ENCODE results near the gene NUP210L.
"Not testable (repeated sequence)": the region's sequence is repeated elsewhere in the genome, so short reads cannot be mapped to it uniquely, and the experiment has no call there.

NUP210L gene

GRCh38 chr1:154170547-154171222 is 15.8 kb upstream of the NUP210L start:
- peak; percentile 44 for DNase-seq (ENCODE audit: low read depth)

DNA sequence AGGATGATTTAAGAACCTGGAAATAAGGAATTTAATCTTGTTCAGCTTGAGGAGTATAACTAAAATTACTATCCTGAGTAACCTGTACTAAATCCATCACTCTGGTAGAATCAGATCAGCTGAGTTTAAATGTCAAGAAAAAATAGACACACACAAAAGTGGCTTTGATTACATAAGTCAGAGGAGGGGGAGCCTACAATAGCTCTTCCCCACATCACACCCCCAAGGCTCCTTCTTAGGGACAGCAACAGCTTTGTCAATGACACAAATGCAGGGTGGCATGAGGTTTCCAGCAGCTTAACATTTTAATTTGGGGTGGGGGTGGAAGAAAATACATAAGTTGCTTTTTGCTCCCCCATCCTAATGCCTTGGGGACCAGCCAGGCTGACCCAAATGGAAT is 12.6 kb upstream of the NUP210L start:
- no peak for DNase-seq (ENCODE audit: low read depth)

DNA sequence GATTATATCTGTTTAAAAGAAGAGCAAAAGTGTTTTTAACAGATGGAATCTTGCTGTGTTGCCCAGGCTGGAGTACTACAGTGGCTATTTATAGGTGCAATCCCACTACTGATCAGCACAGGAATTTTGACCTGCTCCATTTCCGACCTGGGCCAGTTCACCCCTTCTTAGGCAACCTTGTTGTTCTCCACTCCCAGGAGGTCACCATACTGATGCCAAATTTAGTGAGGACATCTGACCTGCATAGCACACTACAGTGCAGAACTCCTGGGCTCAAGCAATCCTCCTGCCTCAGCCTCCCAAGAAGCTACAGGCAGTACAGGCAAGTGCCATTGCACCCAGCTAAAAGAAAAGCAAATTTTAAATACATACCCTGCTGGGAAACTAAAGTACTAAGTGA is 11.3 kb upstream of the NUP210L start:
- no peak for DNase-seq (ENCODE audit: low read depth)

DNA sequence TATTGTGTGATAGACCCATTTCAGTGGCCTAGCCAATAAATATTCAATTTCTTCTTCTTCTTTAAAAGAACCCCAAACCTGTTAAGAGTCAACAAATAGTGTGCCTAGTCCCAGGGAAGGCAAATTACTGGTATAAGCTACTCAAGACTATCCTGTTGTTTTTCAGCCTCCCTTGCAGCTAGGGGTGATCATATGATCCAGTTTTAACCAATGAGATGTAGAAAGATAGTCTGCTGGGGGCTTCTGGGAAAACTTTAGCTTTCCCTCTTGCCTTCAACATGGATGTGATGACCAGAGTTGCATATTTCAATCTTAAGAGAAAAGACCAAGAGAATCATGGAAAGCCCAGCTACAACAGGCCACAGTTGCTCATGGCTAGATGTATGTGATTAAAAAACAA is 4.7 kb upstream of the NUP210L start:
- no peak for DNase-seq (ENCODE audit: low read depth)

DNA sequence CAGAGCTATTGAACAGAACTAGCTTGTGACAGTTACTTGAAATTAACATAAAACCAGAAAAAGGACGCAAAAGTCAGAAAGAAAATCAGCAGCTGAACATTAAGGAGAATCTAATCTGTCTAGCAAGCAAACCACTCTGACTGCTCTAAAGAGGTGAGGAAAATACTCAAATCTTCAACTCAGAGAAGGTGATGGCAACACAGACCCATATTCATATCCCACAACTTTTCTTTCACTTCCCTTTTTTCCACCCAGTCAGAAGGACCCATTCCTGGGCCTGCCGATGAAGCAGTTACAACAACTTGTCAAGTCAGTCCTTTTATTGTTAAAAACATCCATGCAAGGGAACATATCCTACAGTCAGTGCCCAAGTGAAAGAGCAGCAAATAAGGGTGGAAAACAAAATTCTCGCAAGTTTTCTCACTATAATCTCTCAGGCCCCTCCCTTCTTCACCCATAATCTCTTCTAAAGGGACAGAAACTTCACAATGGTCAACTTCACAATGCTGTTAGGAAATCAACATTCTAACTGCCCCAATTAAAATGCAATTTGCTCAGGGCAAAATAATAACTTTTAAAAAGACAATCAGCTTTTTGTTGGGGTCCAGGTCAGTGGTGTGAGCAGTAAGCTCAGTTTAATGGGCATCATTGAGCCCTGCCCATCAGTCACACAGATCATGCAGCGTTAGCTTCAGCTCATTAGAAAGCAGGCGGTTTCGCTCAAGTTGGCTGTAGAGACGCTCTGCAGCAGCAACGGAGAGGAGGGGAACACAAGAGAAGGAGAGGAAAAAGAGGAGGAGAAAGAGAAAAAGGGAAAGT is 3.6 kb upstream of the NUP210L start:
- no peak for DNase-seq (ENCODE audit: low read depth)

DNA sequence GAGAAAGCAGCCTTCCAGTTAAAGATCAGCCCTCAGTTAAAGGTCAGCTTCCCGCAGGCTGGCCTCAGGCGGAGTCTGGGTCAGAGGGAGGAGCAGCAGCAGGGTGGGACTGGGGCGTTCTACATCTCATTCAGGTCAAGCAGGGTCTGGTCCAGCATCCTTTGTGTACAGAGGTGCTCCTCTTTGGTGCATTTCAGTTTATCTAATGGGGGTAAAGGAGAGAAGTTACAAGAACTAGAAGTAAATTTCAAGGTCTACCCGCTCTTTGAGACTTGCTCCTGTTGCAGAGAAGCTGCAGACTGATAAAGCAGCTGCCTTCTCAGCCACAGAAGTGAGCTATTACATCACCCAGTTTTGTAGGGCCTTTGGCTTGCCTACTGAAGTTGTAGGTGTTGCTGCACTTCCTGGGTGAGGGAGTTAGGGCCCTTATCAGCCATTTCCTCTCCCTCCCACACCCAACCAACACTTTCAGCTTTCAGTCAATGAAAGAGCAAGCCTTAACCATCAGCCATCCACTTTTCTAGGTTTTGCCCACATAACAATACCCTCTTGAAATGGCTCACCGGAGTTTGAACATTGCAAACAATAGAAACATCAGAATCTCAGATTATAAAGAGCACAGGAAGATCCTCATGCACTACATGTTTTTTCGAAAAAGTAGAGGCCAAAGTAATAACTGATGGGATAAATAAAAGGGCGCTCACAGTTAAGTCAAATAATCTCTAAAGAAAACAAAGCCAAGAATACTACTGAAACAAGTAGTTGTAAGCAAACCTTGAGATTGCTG is 2.8 kb upstream of the NUP210L start:
- DNase-seq (ENCODE audit: low read depth): peak; percentile 52

- DNase-seq (ENCODE audit: low read depth): no peak
Observed at GRCh38 chr1:154155251-154155650, 378 bp upstream of the NUP210L start.

DNA sequence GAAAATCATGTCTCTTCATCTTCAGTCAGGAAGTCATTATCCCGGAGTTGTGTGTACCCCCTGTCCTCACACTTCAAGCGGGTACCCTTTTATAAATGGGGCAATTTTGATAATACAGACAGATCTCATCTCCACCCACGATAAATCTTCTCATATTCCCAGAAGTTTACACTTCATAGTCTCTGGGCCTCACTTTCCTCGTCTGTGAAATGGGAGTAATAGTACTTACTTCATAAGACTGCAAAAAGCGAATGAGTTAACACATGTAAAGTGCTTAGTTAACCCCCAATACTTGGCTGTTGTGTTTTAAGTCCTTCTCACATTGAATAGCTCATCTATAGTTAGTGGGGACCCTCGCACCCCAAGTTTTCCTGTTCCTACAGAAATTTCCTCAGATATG is 820 bp downstream of the NUP210L start:
- DNase-seq (ENCODE audit: low read depth): no peak

DNA sequence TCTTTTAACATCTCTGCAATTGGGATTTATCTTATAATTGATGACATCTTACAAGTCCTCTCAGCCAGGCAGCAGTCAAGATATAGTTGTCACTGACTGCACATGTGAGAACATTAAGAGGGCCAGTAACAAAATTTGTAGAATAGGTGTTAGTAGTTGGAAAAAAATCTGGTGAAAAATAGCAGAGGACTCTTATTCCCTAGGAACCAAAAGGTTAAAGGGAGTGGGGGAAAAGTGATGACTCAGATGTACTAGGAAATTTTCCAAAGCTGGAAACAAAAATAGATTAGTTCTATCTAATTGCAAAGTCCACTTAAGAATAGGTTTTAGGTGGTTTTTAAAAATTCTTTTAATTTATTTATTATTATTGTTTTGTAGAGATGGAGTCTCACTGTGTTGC is 3.6 kb downstream of the NUP210L start:
- DNase-seq (ENCODE audit: low read depth): no peak

- no peak for DNase-seq (ENCODE audit: low read depth)
Observed at GRCh38 chr1:154148807-154149206, 6.1 kb downstream of the NUP210L start.

GRCh38 chr1:154147505-154147904 is 7.4 kb downstream of the NUP210L start:
- DNase-seq (ENCODE audit: low read depth): not testable (repeated sequence)

DNA sequence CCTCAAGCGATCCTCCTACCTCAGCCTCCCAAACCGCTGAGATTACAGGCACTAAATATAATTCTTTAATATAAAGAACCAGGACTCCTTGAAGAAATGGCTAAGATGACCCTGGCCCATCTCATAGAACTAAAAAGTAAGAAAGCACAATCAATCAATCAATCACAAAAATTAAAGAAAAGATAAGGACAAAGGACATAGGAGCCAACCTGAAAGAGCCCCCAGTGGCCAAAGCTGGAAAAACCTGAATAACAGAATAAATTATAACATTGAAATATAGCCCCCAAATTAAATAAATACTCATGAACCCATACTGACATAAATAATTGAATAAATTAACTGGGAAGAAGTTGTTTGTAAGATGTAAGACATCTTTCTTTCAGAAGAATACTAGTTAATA is 8.9 kb downstream of the NUP210L start:
- no peak for DNase-seq (ENCODE audit: low read depth)

DNA sequence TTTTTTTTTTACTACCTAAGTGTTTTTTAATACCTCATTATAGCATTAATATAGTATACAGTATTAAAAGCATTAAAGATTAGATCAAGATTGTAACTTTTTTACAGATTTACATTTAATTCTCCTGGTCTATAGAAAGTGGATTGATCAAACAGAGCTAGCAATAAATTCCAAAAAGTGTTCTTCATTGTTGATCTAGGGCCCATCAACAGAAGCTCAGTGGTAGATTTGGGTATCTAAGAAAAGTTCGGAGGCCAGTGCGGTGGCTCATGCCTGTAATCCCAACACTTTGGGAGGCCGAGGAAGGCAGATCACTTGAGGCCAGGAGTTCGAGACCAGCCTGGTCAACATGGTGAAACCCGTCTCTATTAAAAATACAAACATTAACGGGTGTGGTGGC is 12.5 kb downstream of the NUP210L start:
- no peak for DNase-seq (ENCODE audit: low read depth)

DNA sequence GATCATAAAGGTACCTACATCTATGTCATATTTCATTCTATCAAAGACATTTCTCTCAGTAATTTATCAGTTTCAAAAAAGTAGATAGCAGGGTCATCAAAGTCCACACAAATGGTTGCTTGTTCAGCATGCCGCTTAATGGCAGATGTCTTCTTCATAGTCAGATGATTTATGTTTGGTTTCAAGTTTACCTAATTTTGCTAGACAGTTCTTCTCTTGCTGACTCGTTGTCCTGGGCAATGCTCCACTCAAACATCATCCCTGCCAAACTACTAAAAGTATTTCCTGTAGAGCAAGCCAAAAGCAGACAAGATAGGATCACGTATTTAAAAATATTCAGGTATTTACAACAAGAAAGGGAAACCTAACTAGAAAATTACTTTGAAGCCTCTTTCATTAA is 13.6 kb downstream of the NUP210L start:
- DNase-seq (ENCODE audit: low read depth): no peak

DNA sequence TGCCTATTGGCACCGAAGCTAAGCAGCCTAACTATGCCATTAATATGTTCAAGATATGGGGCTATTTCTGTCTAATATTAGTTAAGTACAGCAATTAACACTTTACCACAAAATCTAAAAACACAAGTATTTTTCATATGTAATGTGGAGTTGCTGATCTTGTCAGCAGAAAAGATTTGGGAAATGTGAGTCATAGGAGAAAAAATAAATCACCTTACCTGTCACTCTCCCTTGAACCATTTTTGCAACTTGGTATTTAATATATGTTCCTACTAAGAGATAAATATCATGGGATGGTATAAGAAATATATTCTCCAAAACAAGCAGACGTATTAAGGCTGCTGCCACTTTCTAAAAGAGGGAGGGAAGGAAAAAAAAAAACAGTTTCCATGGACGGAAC is 17.0 kb downstream of the NUP210L start:
- no peak for DNase-seq (ENCODE audit: low read depth)

GRCh38 chr1:154133256-154133655 is 21.6 kb downstream of the NUP210L start:
- DNase-seq (ENCODE audit: low read depth): no peak

DNA sequence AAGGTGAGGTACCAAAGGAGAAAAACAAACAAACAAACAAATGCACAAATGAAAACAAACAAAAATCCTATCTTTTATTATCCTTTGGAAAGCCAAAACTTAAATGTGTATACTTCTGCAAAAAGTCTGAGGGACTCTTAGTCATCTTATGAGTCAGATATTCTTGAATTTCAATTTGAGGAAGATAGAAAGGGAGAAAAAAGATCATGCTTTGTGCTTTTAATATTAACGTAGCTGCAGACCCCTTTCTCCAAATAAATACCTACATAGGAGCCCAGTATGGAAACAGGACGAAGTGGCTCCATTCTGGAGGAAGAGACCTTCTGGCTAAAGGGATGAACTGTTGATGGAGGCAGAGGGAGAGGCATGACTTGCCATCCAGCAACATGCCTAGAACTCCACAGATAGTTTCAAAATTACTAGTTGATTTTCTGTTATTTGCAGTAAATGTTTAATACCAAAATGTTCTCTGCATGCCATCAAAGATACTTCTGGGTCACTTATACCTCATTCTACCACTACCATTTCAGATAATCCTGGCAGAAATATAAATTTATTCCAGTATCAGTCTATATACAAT is 25.4 kb downstream of the NUP210L start:
- no peak for DNase-seq (ENCODE audit: low read depth)

DNA sequence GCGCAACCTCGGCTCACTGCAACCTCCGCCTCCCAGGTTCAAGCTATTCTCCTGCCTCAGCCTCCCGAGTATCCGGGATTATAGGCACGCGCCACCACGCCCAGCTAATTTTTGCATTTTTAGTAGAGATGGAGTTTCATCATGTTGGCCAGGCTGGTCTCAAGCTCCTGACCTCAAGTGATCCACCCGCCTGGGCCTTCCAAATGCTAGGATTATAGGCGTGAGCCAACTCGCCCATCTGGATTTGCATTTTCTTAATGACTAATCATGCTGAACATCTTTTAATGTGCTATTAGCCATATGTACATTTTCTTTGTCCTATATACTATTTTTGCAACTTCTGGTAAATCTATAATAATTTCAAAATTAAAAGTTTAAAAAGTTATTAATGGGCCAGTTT is 31.7 kb downstream of the NUP210L start:
- DNase-seq (ENCODE audit: low read depth): not testable (repeated sequence)

DNA sequence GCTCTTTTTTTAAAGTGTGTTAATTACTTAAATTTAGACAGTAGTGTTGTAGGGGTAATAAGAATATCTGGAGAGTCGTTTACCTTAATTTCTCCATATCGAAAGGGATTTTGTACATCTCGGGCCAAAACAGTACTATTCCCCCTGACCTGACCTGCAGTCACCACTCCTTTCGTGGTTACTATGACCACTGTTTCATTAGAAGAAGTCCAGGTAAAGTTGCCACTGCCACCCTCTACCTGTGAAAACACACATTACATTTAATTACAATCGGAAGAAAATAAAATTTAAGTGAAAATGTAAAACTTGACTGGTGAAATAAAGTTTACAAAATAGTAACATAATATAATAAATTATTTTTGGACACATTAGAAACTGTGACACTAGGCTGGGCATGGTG is 37.2 kb downstream of the NUP210L start:
- DNase-seq (ENCODE audit: low read depth): no peak

DNA sequence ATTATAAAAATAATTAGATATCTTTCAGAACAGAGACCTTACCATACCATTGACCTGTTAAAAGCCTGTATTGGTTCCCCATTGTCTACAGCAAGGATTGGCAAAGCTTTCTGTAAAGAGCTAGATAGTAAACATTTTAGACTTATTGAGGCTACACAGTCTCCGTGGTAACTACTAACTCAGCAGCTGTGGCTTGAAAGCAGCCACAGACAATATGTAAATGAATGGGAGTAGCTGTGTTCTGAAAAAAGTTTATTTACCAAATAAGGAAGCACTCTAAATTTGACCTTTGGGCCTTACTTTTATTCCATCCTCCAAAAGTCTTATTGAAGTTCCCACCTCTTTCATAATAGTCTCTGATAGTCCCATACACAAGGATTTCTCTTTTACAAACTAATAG is 39.7 kb downstream of the NUP210L start:
- DNase-seq (ENCODE audit: low read depth): no peak

GRCh38 chr1:154104433-154105082 is 50.3 kb downstream of the NUP210L start:
- no peak for DNase-seq (ENCODE audit: low read depth)

DNA sequence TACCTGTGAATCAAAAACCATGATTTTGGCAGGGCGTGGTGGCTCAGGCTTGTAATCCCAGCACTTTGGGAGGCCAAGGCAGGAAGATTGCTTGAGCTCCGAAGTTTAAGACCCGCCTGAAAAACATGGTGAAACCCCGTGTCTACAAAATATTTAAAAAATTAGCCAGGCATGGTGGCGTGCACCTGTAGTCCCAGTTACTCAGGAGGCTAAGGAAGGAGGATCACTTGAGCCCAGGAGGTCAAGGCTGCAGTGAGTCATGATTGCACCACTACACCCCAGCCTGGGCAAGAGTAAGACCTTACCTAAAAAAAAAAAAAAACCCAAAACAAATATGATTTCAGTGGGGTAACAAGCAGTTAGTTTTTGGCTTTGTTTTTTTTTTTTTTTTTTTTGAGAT is 54.7 kb downstream of the NUP210L start:
- not testable (repeated sequence) for DNase-seq (ENCODE audit: low read depth)

Data from activated T-cell treated with anti-CD3 and anti-CD28 coated beads for 48 hours (primary cell).